Uterus (tissue), 2 donors: ENCODE results near the gene IFNA10.
"Not testable (repeated sequence)": the region's sequence is repeated elsewhere in the genome, so short reads cannot be mapped to it uniquely, and the experiment has no call there.

Source experiments
- POLR2A ChIP-seq, 2 donors: fragments of 450-650 bp; IDR thresholded peaks; one replicate each; pipeline ENCODE4 v1.6.1; 2016; ENCODE audit warnings: antibody characterized with exemption in 2 of 2, mild to moderate bottlenecking in 1 of 2, moderate library complexity in 1 of 2
- TF ChIP-seq, protein P1 (sequence below), 4 experiments: fragments of 200-600 bp in 2 of 4; fragments of 450-650 bp in 2 of 4; sonication (generic) in 2 of 4; IDR thresholded peaks; one replicate each; pipeline ENCODE4 v1.5.1; 2016 to 2019; ENCODE audit warnings: antibody characterized with exemption in 4 of 4, mild to moderate bottlenecking in 2 of 4, moderate library complexity in 1 of 4

DNA sequence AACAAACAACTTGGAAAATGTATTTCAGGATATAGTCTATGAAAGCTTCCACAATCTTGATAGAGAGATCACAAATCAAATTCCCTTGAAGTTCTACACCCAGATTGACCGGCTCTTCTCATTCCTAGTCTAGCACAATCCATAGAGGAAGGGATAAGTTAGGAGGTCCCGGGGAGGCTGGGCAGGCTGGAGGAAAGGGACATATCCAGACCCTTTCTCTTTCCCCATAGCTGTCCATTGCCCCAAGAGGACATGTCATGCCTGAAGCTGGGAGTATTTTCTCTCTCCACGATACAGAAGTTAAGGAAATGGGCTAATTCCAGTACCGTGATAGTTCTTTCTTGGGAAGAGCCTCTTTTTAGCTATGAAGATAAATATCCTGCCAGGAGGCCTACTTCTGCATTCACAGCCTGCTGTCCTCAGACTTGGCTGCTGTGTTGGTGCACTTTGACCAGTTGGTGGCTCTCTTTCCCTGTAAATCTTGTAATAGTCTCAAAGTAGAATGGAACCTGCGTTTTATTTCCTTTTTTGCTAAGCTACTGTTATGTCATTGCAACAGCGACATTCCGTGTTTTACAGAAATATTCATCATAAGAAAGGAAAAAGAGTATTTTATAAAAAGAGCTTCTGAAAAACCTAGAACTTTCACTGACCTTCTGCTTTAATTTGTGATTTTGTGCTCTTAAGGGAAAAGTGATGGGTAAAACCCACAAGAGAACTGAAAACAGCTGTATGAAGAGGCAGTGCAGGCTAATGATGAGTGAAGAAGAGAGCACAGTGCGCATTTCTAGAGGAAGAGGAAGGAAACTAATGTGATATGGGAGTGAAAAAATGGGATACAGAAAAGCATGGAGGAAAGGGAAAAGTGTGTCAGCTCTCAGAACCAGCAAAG is 28.8 kb upstream of the IFNA10 start:
- TF ChIP-seq POLR2A (IDR thresholded peaks at IDR 0.05): not testable (repeated sequence)
- TF ChIP-seq, protein P1, sequence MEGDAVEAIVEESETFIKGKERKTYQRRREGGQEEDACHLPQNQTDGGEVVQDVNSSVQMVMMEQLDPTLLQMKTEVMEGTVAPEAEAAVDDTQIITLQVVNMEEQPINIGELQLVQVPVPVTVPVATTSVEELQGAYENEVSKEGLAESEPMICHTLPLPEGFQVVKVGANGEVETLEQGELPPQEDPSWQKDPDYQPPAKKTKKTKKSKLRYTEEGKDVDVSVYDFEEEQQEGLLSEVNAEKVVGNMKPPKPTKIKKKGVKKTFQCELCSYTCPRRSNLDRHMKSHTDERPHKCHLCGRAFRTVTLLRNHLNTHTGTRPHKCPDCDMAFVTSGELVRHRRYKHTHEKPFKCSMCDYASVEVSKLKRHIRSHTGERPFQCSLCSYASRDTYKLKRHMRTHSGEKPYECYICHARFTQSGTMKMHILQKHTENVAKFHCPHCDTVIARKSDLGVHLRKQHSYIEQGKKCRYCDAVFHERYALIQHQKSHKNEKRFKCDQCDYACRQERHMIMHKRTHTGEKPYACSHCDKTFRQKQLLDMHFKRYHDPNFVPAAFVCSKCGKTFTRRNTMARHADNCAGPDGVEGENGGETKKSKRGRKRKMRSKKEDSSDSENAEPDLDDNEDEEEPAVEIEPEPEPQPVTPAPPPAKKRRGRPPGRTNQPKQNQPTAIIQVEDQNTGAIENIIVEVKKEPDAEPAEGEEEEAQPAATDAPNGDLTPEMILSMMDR (IDR thresholded peaks at IDR 0.05): peak in 2 of 4 experiments; percentile 14 to 17
